Measurements from ENCODE around the gene KISS1R.

The KISS1R gene

DNA sequence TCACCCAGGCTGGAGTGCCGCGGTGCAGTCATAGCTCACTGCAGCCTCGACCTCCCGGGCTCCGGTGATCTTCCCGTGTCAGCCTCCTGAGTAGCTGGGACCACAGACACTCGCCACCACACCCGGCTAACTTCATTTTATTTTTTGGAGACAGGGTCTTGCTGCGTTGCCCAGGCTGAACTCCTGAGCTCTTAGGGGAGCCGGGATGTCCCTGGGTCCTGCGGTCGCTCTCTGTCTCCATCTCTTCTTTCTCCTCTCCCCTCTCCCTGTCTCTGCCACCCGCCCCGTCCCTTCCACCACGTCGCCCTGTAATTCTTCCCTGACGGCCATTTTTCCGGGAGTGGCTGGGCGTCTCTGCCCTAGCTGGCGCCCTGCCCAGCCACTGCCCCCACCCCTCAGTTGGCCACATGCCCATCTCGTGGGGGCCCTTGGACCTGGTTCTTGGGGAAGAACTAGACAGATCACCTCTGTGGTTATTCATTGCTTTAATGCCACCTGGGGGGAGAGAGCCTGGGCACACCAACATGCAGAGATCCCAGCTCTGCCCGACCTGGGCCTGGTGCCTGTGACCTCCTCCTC lies 27.6 kb downstream of the KISS1R start:
- Histone ChIP-seq H3K27ac (ENCODE audit: low read depth, low read length, poor library complexity, severe bottlenecking) (no peak overlapping the region), H2AFZ (ENCODE audit: low read length) (no peak overlapping the region), H3K4me3 (ENCODE audit: low read depth, low read length, poor library complexity, severe bottlenecking) (no peak overlapping the region), H3K9ac (ENCODE audit: low read length) (no peak overlapping the region), H3K9me2 (ENCODE audit: low read depth, low read length) (no peaks in the 10 kb centered on the region), H4K20me1 (ENCODE audit: insufficient read depth, low read length) (no peaks in the 10 kb centered on the region), H3K79me2 (ENCODE audit: insufficient read depth, low read length) (no peaks in the 10 kb centered on the region), H3K36me3 (ENCODE audit: insufficient read depth, low read length) (no peaks in the 10 kb centered on the region; the same call in 1 of the 2 replicates), H3K9me3 (ENCODE audit: low read length) (no peaks in the 10 kb centered on the region), H3K4me1 (ENCODE audit: insufficient read depth, low read length, severe bottlenecking) (no peaks in the 10 kb centered on the region), H3F3A (ENCODE audit: insufficient read depth, low read length) (no peaks in the 10 kb centered on the region), H3K27me3 (ENCODE audit: insufficient read depth, low read length) (peaks cover 26% of the 10 kb centered on the region), H3K4me2 (ENCODE audit: low read length) (no peak overlapping the region)
- TF ChIP-seq, protein P1, sequence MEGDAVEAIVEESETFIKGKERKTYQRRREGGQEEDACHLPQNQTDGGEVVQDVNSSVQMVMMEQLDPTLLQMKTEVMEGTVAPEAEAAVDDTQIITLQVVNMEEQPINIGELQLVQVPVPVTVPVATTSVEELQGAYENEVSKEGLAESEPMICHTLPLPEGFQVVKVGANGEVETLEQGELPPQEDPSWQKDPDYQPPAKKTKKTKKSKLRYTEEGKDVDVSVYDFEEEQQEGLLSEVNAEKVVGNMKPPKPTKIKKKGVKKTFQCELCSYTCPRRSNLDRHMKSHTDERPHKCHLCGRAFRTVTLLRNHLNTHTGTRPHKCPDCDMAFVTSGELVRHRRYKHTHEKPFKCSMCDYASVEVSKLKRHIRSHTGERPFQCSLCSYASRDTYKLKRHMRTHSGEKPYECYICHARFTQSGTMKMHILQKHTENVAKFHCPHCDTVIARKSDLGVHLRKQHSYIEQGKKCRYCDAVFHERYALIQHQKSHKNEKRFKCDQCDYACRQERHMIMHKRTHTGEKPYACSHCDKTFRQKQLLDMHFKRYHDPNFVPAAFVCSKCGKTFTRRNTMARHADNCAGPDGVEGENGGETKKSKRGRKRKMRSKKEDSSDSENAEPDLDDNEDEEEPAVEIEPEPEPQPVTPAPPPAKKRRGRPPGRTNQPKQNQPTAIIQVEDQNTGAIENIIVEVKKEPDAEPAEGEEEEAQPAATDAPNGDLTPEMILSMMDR (IDR thresholded peaks at IDR 0.05; ENCODE audit: low read length): no peak
- no peak for TF ChIP-seq EZH2 (IDR thresholded peaks at IDR 0.05; ENCODE audit: borderline replicate concordance, low read length)

DNA sequence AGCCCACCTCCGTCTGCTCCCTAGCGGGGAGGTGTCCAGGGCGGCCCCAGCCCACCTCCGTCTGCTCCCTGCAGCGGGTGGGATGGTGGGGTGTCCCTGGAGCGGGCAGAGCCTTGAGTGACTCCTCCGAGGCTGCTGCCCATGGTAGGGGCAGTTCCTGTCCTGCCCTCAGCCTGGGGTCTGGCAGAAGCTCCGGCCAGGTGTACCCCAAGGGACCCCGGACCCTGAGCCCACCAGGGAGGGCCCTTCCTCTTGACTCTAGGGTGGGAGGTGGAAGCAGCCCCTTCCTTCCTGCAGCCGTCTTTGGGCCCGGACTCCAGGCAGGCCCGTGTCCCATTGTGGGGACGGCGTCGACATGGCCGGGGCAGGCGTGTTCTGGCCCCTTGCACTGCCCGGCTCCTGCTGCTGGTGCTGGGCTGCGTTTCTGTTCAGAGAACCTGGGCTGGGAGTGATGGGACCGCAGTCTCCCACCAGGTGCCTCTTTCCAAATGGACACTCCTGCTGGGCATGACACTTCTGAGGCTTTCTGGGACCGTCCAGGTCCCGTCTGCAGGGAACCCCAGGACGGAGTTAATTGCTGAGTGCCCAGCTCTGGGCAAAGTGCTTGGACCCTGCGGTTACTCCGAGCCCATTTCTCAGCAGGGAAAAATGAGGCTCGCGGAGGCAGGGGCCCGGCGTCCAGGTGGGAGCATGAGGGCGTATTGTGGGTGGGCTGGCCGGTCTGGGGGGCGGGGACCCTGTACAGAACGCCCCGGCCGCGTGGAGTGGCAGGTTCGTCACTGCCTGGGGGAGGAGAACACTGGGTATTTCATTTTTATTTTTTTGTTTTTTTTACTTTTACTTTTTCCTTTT lies 28.5 kb downstream of the KISS1R start:
- Histone ChIP-seq H3K9ac (ENCODE audit: low read length) (no peak overlapping the region), H3K4me3 (ENCODE audit: low read depth, low read length, poor library complexity, severe bottlenecking) (no peak overlapping the region), H3K27me3 (ENCODE audit: insufficient read depth, low read length) (peaks cover 24% of the 10 kb centered on the region), H4K20me1 (ENCODE audit: insufficient read depth, low read length) (no peaks in the 10 kb centered on the region), H2AFZ (ENCODE audit: low read length) (no peak overlapping the region), H3K9me2 (ENCODE audit: low read depth, low read length) (no peaks in the 10 kb centered on the region), H3K9me3 (ENCODE audit: low read length) (no peaks in the 10 kb centered on the region), H3K27ac (ENCODE audit: low read depth, low read length, poor library complexity, severe bottlenecking) (no peak overlapping the region), H3K79me2 (ENCODE audit: insufficient read depth, low read length) (no peaks in the 10 kb centered on the region), H3K36me3 (ENCODE audit: insufficient read depth, low read length) (no peaks in the 10 kb centered on the region; the same call in 1 of the 2 replicates), H3K4me1 (ENCODE audit: insufficient read depth, low read length, severe bottlenecking) (no peaks in the 10 kb centered on the region), H3F3A (ENCODE audit: insufficient read depth, low read length) (no peaks in the 10 kb centered on the region), H3K4me2 (ENCODE audit: low read length) (no peak overlapping the region)
- TF ChIP-seq EZH2 (IDR thresholded peaks at IDR 0.05; ENCODE audit: borderline replicate concordance, low read length): no peak
- TF ChIP-seq, protein P1 (IDR thresholded peaks at IDR 0.05; ENCODE audit: low read length): no peak

DNA sequence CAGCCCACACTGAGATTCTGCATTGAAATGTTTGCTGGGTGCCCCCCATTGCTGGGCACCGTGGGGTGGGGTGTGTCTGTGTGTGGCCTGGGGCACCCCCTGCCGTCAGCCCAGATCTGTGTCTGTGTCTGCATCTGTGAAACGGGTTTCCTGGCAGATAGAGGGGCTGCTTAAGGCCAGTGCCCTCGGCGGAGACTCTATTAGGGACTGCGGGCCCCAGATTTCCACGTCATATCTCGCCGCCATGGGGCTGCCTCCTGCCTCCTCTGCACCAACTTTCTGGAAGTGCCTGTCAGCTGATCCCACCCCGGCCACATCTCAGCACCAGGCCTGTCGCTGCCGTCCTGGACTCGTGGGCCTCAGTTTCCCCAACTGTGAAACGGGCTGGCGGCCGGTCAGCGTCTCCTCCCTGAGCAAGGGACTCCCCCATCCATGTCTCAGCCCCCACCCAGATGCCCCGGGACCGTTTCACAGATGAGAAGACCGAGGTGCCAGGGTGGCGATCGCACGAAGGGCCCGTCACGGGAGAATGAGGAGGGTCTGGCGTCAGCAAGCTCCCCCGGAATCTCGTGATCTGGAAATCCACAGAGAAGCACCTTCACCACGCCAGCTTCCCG lies 30.1 kb downstream of the KISS1R start:
- Histone ChIP-seq H3K4me2 (ENCODE audit: low read length) (no peak overlapping the region), H3K27me3 (ENCODE audit: insufficient read depth, low read length) (peaks cover 24% of the 10 kb centered on the region), H3F3A (ENCODE audit: insufficient read depth, low read length) (no peaks in the 10 kb centered on the region), H2AFZ (ENCODE audit: low read length) (no peak overlapping the region), H3K4me1 (ENCODE audit: insufficient read depth, low read length, severe bottlenecking) (no peaks in the 10 kb centered on the region), H3K9ac (ENCODE audit: low read length) (no peak overlapping the region), H3K36me3 (ENCODE audit: insufficient read depth, low read length) (no peaks in the 10 kb centered on the region; the same call in 1 of the 2 replicates), H3K27ac (ENCODE audit: low read depth, low read length, poor library complexity, severe bottlenecking) (no peak overlapping the region), H3K79me2 (ENCODE audit: insufficient read depth, low read length) (no peaks in the 10 kb centered on the region), H3K9me3 (ENCODE audit: low read length) (no peaks in the 10 kb centered on the region), H3K9me2 (ENCODE audit: low read depth, low read length) (no peaks in the 10 kb centered on the region), H4K20me1 (ENCODE audit: insufficient read depth, low read length) (no peaks in the 10 kb centered on the region), H3K4me3 (ENCODE audit: low read depth, low read length, poor library complexity, severe bottlenecking) (no peak overlapping the region)
- TF ChIP-seq EZH2 (IDR thresholded peaks at IDR 0.05; ENCODE audit: borderline replicate concordance, low read length): no peak
- TF ChIP-seq, protein P1 (IDR thresholded peaks at IDR 0.05; ENCODE audit: low read length): no peak
